BLaER1 treated with 17β-estradiol and CSF1 and Interleukin-3, amounts not matched to agents 10 nM and 100 nM (cell line): ENCODE data around the gene PFDN1.

Experiments used
- H3K27ac ChIP-seq, 11 experiments: shearing (Covaris generic); formaldehyde crosslinking; 2 replicates each; pipeline ENCODE4 v1.8.1; 2022
- H3K27me3 ChIP-seq, 11 experiments: shearing (Covaris generic); formaldehyde crosslinking; 2 replicates each; pipeline ENCODE4 v1.8.1; 2022
- H3K36me3 ChIP-seq, 11 experiments: shearing (Covaris generic); formaldehyde crosslinking; 2 replicates each; pipeline ENCODE4 v1.8.1; 2022
- H3K4me1 ChIP-seq, 10 experiments: shearing (Covaris generic); formaldehyde crosslinking; 2 replicates each; pipeline ENCODE4 v1.8.1; 2022
- H3K4me2 ChIP-seq, 11 experiments: shearing (Covaris generic); formaldehyde crosslinking; 2 replicates each; pipeline ENCODE4 v1.8.1; 2022
- H3K4me3 ChIP-seq, 10 experiments: shearing (Covaris generic); formaldehyde crosslinking; 2 replicates each; pipeline ENCODE4 v1.8.1; 2022
- H3K9ac ChIP-seq, 11 experiments: shearing (Covaris generic); formaldehyde crosslinking; 2 replicates each; pipeline ENCODE4 v1.8.1; 2022
- H3K9me3 ChIP-seq, 11 experiments: shearing (Covaris generic); formaldehyde crosslinking; replicated peaks in 1 of 11; 2 replicates each; pipeline ENCODE4 v1.8.1; 2022
- H4K20me1 ChIP-seq, 11 experiments: shearing (Covaris generic); formaldehyde crosslinking; 2 replicates each; pipeline ENCODE4 v1.8.1; 2022
- Cebpa-rat ChIP-seq, 11 experiments: shearing (Covaris generic); IDR thresholded peaks; 2 replicates each; pipeline ENCODE4 v1.8.1; 2022

The PFDN1 gene

DNA sequence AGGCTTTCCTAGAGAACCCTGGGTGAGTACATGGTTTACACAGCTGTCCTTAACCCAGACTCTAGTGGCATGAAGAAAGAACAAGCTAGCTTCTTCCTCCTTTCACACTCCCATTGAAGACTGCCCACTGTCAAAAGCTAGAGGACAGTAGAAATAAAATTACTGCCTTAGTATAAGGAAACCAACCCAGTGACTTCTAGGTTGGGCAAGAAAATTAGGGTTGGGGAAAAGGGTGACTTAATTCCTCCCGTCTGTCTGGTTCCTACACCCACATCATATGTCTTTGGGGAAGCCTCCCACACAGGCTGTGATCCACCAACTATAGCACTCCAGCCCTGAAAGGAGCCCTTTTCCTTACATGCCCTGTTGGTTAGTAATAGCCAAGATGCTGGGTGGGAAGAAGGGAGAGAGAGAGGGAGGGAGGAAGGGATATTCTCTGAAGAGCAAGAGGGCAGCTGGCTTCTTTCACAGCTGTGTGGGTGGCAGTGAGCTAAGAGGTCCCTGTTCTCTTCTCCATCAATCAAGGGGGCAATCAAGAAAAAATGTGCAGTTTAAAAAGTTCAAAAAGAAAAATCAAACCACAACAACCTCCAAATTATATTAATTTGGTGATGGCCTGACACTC lies 21.8 kb upstream of the PFDN1 start:
- H3K9ac ChIP-seq: peak overlapping the region in 9 of 11 experiments; percentile 14 to 66 (median 49); a peak in 15 of 22 replicates
- no peaks in the 10 kb centered on the region for H4K20me1 ChIP-seq
- peaks cover 73 to 100% (median 91%) of the 10 kb centered on the region in 10 experiments for H3K4me1 ChIP-seq
- no peaks in the 10 kb centered on the region for H3K36me3 ChIP-seq
- peak in 1 of 11 experiments; percentile 19; a peak in 1 of 22 replicates for TF ChIP-seq Cebpa-rat (IDR thresholded peaks at IDR 0.05)
- H3K4me2 ChIP-seq: peak overlapping the region; percentile 75 to 93 (median 84)
- peak overlapping the region; percentile 53 to 82 (median 74) for H3K27ac ChIP-seq
- no peaks in the 10 kb centered on the region for H3K27me3 ChIP-seq
- no peak overlapping the region for H3K4me3 ChIP-seq
- H3K9me3 ChIP-seq: no peaks in the 10 kb centered on the region

DNA sequence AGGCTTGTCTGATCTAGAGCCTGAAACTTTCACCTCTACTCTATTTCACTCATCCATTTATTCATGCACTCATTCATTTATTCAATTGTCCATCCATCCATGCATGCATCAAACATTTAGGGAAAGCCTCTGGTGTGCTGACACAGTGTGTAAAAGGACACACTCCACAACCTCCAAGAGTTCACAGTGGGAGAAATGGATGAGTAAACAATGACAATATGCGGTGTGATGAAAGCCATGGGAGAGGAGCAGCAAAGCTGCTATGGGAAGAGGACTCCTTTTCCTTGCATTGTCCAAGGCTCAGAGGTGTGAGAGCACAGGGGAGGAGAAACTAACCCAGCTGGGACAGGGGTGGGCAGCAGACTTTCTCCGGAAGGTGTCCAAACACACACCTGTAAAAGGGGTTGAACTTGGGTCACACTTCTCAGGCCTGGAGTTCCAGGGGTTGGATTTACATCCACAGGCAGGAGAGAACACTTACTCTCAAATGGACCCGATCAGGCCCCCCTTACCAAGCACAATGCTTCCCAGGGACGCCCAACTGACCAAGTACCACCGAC lies 21.2 kb upstream of the PFDN1 start:
- Histone ChIP-seq H3K4me1 (peaks cover 67 to 100% (median 93%) of the 10 kb centered on the region in 10 experiments), H3K36me3 (no peaks in the 10 kb centered on the region), H4K20me1 (no peaks in the 10 kb centered on the region), H3K4me2 (peak overlapping the region; percentile 75 to 93 (median 84)), H3K27ac (peak overlapping the region; percentile 53 to 82 (median 74)), H3K9me3 (no peaks in the 10 kb centered on the region), H3K4me3 (no peak overlapping the region), H3K9ac (peak overlapping the region in 9 of 11 experiments; percentile 14 to 66 (median 49); a peak in 14 of 22 replicates), H3K27me3 (no peaks in the 10 kb centered on the region)
- TF ChIP-seq Cebpa-rat (IDR thresholded peaks at IDR 0.05): no peak

DNA sequence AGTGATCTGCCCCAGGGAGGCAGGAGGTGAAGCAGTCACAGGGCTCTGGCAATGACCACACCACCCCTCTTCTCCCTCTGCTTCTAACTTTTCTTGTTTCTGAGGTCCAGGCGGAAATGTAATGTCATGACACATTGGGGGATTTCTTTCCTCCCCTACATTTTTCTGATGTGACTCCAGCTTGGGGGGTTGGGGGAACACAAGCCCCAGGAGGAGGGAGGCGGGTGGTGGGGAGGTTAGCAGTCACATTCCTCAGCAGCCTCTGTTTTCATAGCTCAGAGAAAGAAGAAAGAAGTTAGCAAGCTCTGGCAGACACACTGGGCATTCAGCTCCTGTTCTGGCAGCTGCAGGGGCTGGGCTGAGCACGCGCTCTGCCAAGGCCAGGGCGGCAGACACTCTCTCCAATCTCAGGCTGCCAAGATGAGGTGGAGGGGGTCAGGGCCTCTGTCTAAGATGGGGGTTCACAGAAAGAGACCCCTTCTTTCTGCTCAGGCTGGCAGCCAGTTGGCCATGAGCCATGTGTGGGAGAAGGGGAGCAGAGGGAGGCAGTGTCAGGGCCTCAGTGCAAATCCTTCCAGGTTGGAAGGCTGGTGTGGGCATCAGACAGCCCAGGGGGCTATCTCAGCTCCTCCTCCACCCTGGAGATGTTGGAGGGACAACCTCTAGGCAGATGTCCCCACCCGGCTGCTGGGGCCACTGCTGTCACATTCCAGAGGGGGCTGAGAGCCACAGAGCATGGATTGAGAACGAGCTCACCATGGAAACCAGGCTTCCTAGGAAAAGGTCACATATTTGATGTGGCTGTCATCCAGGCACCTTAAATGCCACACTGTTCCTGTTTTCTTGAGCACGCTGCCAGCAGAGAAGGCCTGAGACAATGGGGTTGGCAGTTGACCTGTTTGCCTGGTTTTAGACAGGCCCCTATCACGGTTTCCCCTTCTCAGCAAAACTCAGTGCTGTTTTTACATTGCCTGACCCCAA lies 20.1 kb upstream of the PFDN1 start:
- Histone ChIP-seq H3K9me3 (no peaks in the 10 kb centered on the region), H3K4me2 (peak overlapping the region; percentile 75 to 93 (median 84)), H3K27ac (peak overlapping the region; percentile 35 to 82 (median 74)), H3K4me1 (peaks cover 56 to 97% (median 86%) of the 10 kb centered on the region in 10 experiments), H3K4me3 (no peak overlapping the region), H3K27me3 (no peaks in the 10 kb centered on the region), H3K36me3 (no peaks in the 10 kb centered on the region), H4K20me1 (no peaks in the 10 kb centered on the region), H3K9ac (peak overlapping the region in 9 of 11 experiments; percentile 2 to 51 (median 31); a peak in 9 of 22 replicates)
- TF ChIP-seq Cebpa-rat (IDR thresholded peaks at IDR 0.05): no peak

DNA sequence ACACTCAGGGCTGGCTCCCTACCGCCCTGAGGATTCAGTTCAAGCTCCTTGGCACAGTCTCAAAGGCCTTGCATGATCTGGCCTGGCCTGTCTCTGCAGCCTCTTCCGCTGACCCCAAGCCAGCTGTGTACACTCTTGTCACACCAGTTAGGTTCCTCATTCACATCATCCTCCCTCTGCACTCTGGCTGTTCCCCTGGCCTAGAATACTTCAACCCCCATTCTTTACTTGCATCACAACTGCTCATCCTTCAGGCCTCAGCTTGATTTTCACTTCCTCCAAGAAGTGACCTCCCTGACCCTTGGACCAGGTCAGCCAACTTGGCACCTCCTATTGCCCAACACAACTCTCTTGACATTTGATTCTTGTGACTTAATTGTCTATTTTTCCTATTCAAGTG lies 18.9 kb upstream of the PFDN1 start:
- H3K27ac ChIP-seq: peak overlapping the region in 7 of 11 experiments; percentile 1 to 81 (median 74); a peak in 11 of 22 replicates
- H3K9me3 ChIP-seq: no peaks in the 10 kb centered on the region
- H3K4me1 ChIP-seq: peaks cover 43 to 85% (median 74%) of the 10 kb centered on the region in 10 experiments
- peak in 6 of 11 experiments; percentile 37 to 92 (median 78); a peak in 9 of 22 replicates for TF ChIP-seq Cebpa-rat (IDR thresholded peaks at IDR 0.05)
- H3K9ac ChIP-seq: peak overlapping the region in 4 of 11 experiments; percentile 50 to 65 (median 60); a peak in 7 of 22 replicates
- no peaks in the 10 kb centered on the region for H3K36me3 ChIP-seq
- H3K4me2 ChIP-seq: peak overlapping the region in 9 of 11 experiments; percentile 22 to 93 (median 82); a peak in 15 of 22 replicates
- H3K4me3 ChIP-seq: 0 out of 20 replicates have a peak overlapping the region, but pooled peaks of 1 of the 10 experiments have one; percentile 26
- no peaks in the 10 kb centered on the region for H4K20me1 ChIP-seq
- H3K27me3 ChIP-seq: no peaks in the 10 kb centered on the region

DNA sequence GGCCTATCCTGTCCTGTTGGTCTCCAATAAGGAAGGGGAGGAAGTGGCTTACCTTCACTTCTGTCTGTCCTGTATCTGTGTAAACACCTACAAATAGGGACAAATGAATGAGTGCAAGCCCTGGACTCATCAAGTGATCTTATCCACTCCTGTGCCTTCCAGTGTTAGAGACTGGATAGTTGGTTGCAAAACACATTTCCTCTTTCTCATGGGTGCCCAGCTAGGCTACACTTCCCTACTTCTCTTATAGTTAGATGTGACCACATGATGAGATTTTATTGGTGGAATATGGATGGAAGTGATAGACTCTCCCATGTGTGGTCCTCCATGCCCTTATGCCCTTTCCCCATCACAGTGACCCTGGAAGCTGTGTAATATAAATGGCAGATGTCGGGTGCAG lies 16.9 kb upstream of the PFDN1 start:
- Histone ChIP-seq H3K4me3 (no peak overlapping the region), H3K36me3 (no peaks in the 10 kb centered on the region), H3K27me3 (no peaks in the 10 kb centered on the region), H3K9me3 (no peaks in the 10 kb centered on the region), H4K20me1 (no peaks in the 10 kb centered on the region), H3K4me1 (peaks cover 24 to 65% (median 54%) of the 10 kb centered on the region in 10 experiments), H3K4me2 (peak overlapping the region in 8 of 11 experiments; percentile 6 to 93 (median 76); a peak in 15 of 22 replicates), H3K9ac (peak overlapping the region in 4 of 11 experiments; percentile 0 to 47 (median 6); a peak in 2 of 22 replicates), H3K27ac (peak overlapping the region in 6 of 11 experiments; percentile 40 to 81 (median 76); a peak in 12 of 22 replicates)
- TF ChIP-seq Cebpa-rat (IDR thresholded peaks at IDR 0.05): no peak

GRCh38 chr5:140318792-140319191 lies 15.9 kb upstream of the PFDN1 start:
- H4K20me1 ChIP-seq: no peaks in the 10 kb centered on the region
- H3K27me3 ChIP-seq: no peaks in the 10 kb centered on the region
- H3K9me3 ChIP-seq: no peaks in the 10 kb centered on the region
- H3K4me2 ChIP-seq: peak overlapping the region in 5 of 11 experiments; percentile 70 to 93 (median 84); a peak in 10 of 22 replicates
- H3K27ac ChIP-seq: peak overlapping the region in 4 of 11 experiments; percentile 73 to 81 (median 80); a peak in 7 of 22 replicates
- no peak overlapping the region for H3K9ac ChIP-seq
- peaks cover 13 to 55% (median 44%) of the 10 kb centered on the region in 10 experiments for H3K4me1 ChIP-seq
- no peaks in the 10 kb centered on the region for H3K36me3 ChIP-seq
- no peak for TF ChIP-seq Cebpa-rat (IDR thresholded peaks at IDR 0.05)
- H3K4me3 ChIP-seq: no peak overlapping the region

- Histone ChIP-seq H3K9me3 (no peaks in the 10 kb centered on the region), H3K4me2 (peak overlapping the region in 1 of 11 experiments; percentile 0; a peak in 1 of 22 replicates), H3K27me3 (no peaks in the 10 kb centered on the region), H3K4me3 (no peak overlapping the region), H3K36me3 (no peaks in the 10 kb centered on the region), H3K4me1 (peaks cover 8 to 53% (median 37%) of the 10 kb centered on the region in 10 experiments), H3K27ac (no peak overlapping the region), H3K9ac (no peak overlapping the region), H4K20me1 (no peaks in the 10 kb centered on the region)
- TF ChIP-seq Cebpa-rat (IDR thresholded peaks at IDR 0.05): no peak
These were observed 15.0 kb upstream of the PFDN1 start for GRCh38 chr5:140317859-140318258.

DNA sequence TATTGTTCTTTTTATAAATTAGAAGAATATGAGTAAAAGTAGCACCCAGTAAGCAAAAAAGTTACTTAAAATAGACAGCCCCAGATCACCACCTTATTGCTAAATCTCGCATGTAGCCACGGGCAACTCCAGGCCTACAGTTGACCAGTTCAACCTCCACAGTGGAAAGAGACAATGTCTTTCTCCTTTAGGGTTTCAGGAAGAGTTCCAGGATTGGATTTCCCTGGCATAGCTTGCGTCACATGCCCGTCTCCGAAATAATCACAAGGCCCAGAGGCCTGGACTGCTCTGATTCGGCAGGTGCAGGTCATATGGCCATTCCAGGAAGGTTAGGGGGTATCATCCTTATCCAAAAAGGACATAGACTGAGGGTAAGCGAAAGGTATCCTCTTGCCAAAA lies 9.9 kb upstream of the PFDN1 start:
- Histone ChIP-seq H3K4me3 (no peak overlapping the region), H3K27ac (peak overlapping the region in 7 of 11 experiments; percentile 0 to 46 (median 34); a peak in 5 of 22 replicates), H3K9me3 (no peaks in the 10 kb centered on the region), H4K20me1 (no peaks in the 10 kb centered on the region), H3K4me2 (peak overlapping the region; percentile 57 to 84 (median 74)), H3K9ac (no peak overlapping the region), H3K4me1 (peaks cover 25 to 41% (median 32%) of the 10 kb centered on the region in 10 experiments), H3K27me3 (no peaks in the 10 kb centered on the region), H3K36me3 (no peaks in the 10 kb centered on the region)
- TF ChIP-seq Cebpa-rat (IDR thresholded peaks at IDR 0.05): no peak
